HEK293 (cell line): ENCODE measurements around the gene LAD1.

ENCODE experiments used
- CTCF ChIP-seq: fragments of 450-650 bp; formaldehyde crosslinking; IDR thresholded peaks from 2 replicates; pipeline ENCODE4 v1.5.1; 2016; ENCODE audit warnings: missing biosample characterization, missing genetic modification characterization
- KLF1 ChIP-seq: fragments of 450-650 bp; formaldehyde crosslinking; IDR thresholded peaks from 2 replicates; pipeline ENCODE4 v1.5.1; 2016; ENCODE audit warnings: missing biosample characterization, missing genetic modification characterization
- KLF10 ChIP-seq: fragments of 450-650 bp; IDR thresholded peaks from 2 replicates; pipeline ENCODE4 v1.5.1; 2018; ENCODE audit warnings: missing biosample characterization, mild to moderate bottlenecking, missing genetic modification characterization
- KLF16 ChIP-seq: fragments of 450-650 bp; formaldehyde crosslinking; IDR thresholded peaks from 2 replicates; pipeline ENCODE4 v1.5.1; 2017; ENCODE audit warnings: missing biosample characterization, missing genetic modification characterization
- REPIN1 ChIP-seq: fragments of 450-650 bp; formaldehyde crosslinking; IDR thresholded peaks from 2 replicates; pipeline ENCODE4 v1.5.1; 2017; ENCODE audit warnings: missing biosample characterization, missing genetic modification characterization, low read depth
- SP2 ChIP-seq: fragments of 450-650 bp; formaldehyde crosslinking; IDR thresholded peaks from 2 replicates; pipeline ENCODE4 v1.5.1; 2016; ENCODE audit warnings: missing biosample characterization, missing genetic modification characterization
- TCF7L2 ChIP-seq: IDR thresholded peaks from 2 replicates; pipeline ENCODE4 v1.6.1; 2011; ENCODE audit warnings: low read depth, mild to moderate bottlenecking, inconsistent platforms, low read length, moderate library complexity, borderline replicate concordance
- ZNF138 ChIP-seq: fragments of 450-650 bp; formaldehyde crosslinking; IDR thresholded peaks from 2 replicates; pipeline ENCODE4 v1.5.1; 2016; ENCODE audit warnings: missing biosample characterization, missing genetic modification characterization, borderline replicate concordance
- ZNF2 ChIP-seq: fragments of 450-650 bp; formaldehyde crosslinking; IDR thresholded peaks from 2 replicates; pipeline ENCODE4 v1.5.1; 2016; ENCODE audit warnings: missing biosample characterization, missing genetic modification characterization
- ZNF221 ChIP-seq: fragments of 450-650 bp; formaldehyde crosslinking; IDR thresholded peaks from 2 replicates; pipeline ENCODE4 v1.5.1; 2017; ENCODE audit warnings: missing biosample characterization, missing genetic modification characterization, borderline replicate concordance
- ZNF510 ChIP-seq: fragments of 450-650 bp; formaldehyde crosslinking; IDR thresholded peaks from 2 replicates; pipeline ENCODE4 v1.5.1; 2018; ENCODE audit warnings: mild to moderate bottlenecking, missing genetic modification characterization, missing biosample characterization; ENCODE audit not compliant: insufficient replicate concordance
- ZNF513 ChIP-seq: fragments of 450-650 bp; IDR thresholded peaks from 2 replicates; pipeline ENCODE4 v1.5.1; 2018; ENCODE audit warnings: missing biosample characterization, missing genetic modification characterization
- ZNF792 ChIP-seq: fragments of 450-650 bp; formaldehyde crosslinking; IDR thresholded peaks from 2 replicates; pipeline ENCODE4 v1.5.1; 2016; ENCODE audit warnings: missing biosample characterization, missing genetic modification characterization
- TF ChIP-seq, protein P1 (sequence below): fragments of 450-650 bp; formaldehyde crosslinking; IDR thresholded peaks from 2 replicates; pipeline ENCODE4 v1.5.1; 2016; ENCODE audit warnings: missing biosample characterization, missing genetic modification characterization

GRCh38 chr1:201366696-201367095 is 32.4 kb downstream of the LAD1 start:
- TF ChIP-seq CTCF (tag by site-specific recombination) (no peak), KLF1 (tag by site-specific recombination) (no peak), ZNF510 (tag by site-specific recombination) (no peak), SP2 (tag by site-specific recombination) (no peak), ZNF138 (tag by site-specific recombination) (no peak), ZNF513 (tag by site-specific recombination) (no peak), ZNF2 (tag by site-specific recombination) (no peak), TCF7L2 (no peak), REPIN1 (tag by site-specific recombination) (no peak), KLF16 (tag by site-specific recombination) (no peak), ZNF792 (tag by site-specific recombination) (no peak), KLF10 (tag by site-specific recombination) (no peak), ZNF221 (tag by site-specific recombination) (no peak)
- TF ChIP-seq, protein P1, sequence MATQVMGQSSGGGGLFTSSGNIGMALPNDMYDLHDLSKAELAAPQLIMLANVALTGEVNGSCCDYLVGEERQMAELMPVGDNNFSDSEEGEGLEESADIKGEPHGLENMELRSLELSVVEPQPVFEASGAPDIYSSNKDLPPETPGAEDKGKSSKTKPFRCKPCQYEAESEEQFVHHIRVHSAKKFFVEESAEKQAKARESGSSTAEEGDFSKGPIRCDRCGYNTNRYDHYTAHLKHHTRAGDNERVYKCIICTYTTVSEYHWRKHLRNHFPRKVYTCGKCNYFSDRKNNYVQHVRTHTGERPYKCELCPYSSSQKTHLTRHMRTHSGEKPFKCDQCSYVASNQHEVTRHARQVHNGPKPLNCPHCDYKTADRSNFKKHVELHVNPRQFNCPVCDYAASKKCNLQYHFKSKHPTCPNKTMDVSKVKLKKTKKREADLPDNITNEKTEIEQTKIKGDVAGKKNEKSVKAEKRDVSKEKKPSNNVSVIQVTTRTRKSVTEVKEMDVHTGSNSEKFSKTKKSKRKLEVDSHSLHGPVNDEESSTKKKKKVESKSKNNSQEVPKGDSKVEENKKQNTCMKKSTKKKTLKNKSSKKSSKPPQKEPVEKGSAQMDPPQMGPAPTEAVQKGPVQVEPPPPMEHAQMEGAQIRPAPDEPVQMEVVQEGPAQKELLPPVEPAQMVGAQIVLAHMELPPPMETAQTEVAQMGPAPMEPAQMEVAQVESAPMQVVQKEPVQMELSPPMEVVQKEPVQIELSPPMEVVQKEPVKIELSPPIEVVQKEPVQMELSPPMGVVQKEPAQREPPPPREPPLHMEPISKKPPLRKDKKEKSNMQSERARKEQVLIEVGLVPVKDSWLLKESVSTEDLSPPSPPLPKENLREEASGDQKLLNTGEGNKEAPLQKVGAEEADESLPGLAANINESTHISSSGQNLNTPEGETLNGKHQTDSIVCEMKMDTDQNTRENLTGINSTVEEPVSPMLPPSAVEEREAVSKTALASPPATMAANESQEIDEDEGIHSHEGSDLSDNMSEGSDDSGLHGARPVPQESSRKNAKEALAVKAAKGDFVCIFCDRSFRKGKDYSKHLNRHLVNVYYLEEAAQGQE (tag by site-specific recombination) = no peak
